SK-N-MC (cell line): Measurements from ENCODE around the gene OSTF1.

Experiments used
- DNase-seq: peaks from one replicate; pipeline ENCODE4 v3.0.0-alpha.2; 2011; ENCODE audit warnings: low read depth, low spot score
- H3K27ac ChIP-seq: fragments of 200-600 bp; sonication (generic); 2 replicates; pipeline ENCODE4 v1.5.1; 2016; ENCODE audit warnings: mixed run types
- H3K36me3 ChIP-seq: fragments of 200-600 bp; sonication (generic); 2 replicates; pipeline ENCODE4 v1.6.1; 2017; ENCODE audit warnings: antibody characterized with exemption, low read length, mixed read lengths; ENCODE audit not compliant: insufficient read depth
- H3K4me3 ChIP-seq: fragments of 200-600 bp; sonication (generic); 2 replicates; pipeline ENCODE4 v1.5.1; 2016
- H3K9ac ChIP-seq: fragments of 200-600 bp; sonication (generic); 2 replicates; pipeline ENCODE4 v1.8.0; 2017; ENCODE audit warnings: mixed run types, mixed read lengths; ENCODE audit not compliant: insufficient read length
- H3K9me3 ChIP-seq: fragments of 200-600 bp; sonication (generic); 2 replicates; pipeline ENCODE4 v1.6.1; 2017; ENCODE audit warnings: low read depth, mild to moderate bottlenecking, antibody characterized with exemption, low read length, moderate library complexity, mixed read lengths
- EZH2 ChIP-seq: fragments of 200-600 bp; sonication (generic); IDR thresholded peaks from one replicate; pipeline ENCODE4 v1.6.1; 2017; ENCODE audit warnings: antibody characterized with exemption
- FOXP2 ChIP-seq: optimal IDR thresholded peaks from 2 replicates; pipeline ENCODE3; 2011; ENCODE audit warnings: mild to moderate bottlenecking, moderate library complexity; ENCODE audit not compliant: insufficient read depth; ENCODE audit errors: extremely low read length, control extremely low read depth
- POLR2AphosphoS5 ChIP-seq: IDR thresholded peaks from 2 replicates; pipeline ENCODE4 v1.6.1; 2012; ENCODE audit warnings: mild to moderate bottlenecking, low read depth, low read length, borderline replicate concordance

OSTF1 gene

DNA sequence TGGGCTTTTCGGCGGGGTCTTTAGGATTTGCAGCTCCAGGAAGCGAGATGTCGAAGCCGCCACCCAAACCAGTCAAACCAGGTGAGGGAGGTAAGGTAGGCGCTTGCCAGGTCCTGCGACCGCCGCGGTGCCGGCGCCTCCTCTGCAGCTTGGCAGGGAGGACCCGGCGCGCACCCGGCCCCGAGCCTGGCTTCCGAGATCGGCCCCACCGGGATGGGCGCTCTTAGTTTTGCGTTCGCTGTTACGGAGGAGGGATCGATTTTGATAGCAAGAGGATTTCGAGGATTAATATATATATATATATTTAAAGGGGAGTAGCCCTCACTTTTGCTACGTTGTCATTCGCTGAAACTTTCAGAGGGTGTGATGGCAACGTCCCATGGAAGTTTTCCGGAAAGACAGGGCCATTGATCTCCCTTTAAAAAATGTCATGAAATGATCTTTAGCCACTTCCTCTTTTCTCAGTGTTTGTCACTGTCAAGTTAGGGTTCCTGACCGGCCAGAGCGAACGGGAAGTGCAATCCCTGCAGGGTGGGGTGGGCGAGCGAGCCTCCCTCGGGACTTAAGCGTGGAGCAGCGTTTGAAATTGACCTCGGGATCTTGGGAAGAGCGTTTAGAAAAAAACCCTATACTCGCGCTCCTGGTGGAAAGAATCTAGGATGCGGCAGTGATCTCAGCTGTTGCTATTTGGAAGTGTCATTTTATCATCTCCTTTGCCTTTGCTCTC is 495 bp downstream of the OSTF1 start:
- no peak for DNase-seq
- Histone ChIP-seq H3K9ac (peak overlapping the region; percentile 78), H3K4me3 (peak overlapping the region; percentile 99), H3K36me3 (no peaks in the 10 kb centered on the region), H3K9me3 (no peaks in the 10 kb centered on the region), H3K27ac (no peak overlapping the region)
- TF ChIP-seq EZH2 (no peak), FOXP2 (no peak), POLR2AphosphoS5 (no peak)

DNA sequence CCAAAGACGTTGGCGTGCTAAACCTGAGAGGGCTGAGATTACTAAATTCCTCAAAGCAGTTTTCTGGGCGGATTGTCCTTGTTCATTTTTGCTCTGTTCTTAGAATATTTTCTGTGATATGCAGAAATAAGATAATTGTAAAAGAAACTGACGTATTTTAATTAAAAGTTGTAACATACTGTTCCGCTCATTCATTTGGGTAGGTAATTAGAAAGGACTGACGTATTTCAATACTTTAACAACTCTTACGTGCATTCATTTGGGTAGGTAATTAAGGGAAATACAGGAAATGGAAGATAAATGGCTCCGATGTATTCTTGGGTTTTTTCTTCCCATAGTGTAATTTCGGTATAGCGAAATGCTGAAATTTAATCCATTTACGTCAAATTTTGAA is 1.1 kb downstream of the OSTF1 start:
- no peak for DNase-seq
- Histone ChIP-seq H3K9me3 (no peaks in the 10 kb centered on the region), H3K4me3 (peak overlapping the region; percentile 99), H3K9ac (peak overlapping the region; percentile 78), H3K36me3 (no peaks in the 10 kb centered on the region), H3K27ac (no peak overlapping the region)
- no peak for TF ChIP-seq FOXP2
- no peak for TF ChIP-seq POLR2AphosphoS5
- TF ChIP-seq EZH2 = no peak

DNA sequence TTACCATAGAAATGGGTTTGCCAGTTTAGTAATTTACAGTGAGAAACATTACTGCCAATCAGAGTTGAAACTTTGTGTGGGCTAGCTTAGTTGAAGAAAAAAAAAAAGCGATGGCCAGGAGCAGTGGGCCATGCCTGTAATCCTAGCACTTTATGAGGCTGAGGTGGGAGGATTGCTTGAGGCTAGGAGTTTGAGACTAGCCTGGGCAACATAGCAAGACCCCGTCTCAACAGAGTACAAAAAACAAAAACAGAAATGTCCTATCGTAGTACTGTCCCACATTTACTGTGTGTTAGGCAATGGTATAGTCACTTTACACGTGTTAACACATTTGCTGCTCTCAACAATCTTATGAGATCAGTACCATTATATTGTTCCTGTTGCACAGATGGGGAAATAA is 2.3 kb downstream of the OSTF1 start:
- H3K36me3 ChIP-seq = no peaks in the 10 kb centered on the region
- TF ChIP-seq POLR2AphosphoS5 (no peak), FOXP2 (no peak), EZH2 (no peak)
- no peak overlapping the region for H3K4me3 ChIP-seq
- no peak for DNase-seq
- H3K9ac ChIP-seq = no peak overlapping the region
- H3K27ac ChIP-seq = no peak overlapping the region
- no peaks in the 10 kb centered on the region for H3K9me3 ChIP-seq

DNA sequence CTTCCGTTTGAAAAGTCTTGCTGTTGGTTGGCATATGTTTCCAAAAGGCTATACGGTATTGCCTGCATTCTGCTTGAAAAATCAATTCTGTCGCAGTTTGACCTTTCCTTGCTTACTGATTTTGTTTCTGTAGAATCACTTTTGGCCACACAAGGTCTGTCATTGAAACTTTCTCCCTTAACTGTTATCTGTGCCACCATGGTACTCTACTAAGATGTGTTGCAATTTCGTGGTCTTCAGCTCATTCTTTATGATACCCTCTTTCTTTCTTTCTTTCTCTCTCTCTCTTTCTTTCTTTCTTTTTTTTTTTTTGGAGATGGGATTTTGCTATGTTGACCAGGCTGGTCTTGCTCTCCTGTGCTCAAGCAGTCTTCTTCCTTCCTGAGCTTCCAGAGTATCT is 4.5 kb downstream of the OSTF1 start:
- TF ChIP-seq EZH2 = no peak
- TF ChIP-seq FOXP2 = no peak
- TF ChIP-seq POLR2AphosphoS5 = no peak

DNA sequence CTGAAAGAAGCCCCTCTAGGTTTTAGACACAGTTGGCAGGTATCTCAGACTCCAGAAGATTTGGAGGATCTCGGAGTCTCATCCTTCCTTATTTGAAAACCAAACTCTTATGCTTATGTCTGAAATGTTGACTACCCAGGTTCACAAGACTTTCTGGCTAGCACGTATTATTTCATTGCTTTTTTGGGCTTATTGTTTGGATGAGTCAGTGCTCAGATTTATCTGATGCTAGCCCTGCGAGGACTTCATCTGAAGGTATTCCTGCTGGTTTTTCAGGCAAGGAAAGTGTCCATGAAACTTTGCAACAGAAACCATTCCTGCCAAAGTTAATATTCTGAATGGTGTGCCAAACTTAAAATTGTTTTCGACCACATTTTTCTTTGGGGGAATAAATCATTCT is 8.5 kb downstream of the OSTF1 start:
- DNase-seq = no peak
- no peak overlapping the region for H3K9ac ChIP-seq
- H3K27ac ChIP-seq = no peak overlapping the region
- no peak for TF ChIP-seq POLR2AphosphoS5
- TF ChIP-seq EZH2 = no peak
- no peak for TF ChIP-seq FOXP2
- H3K9me3 ChIP-seq = no peaks in the 10 kb centered on the region
- no peak overlapping the region for H3K4me3 ChIP-seq
- no peaks in the 10 kb centered on the region for H3K36me3 ChIP-seq

More for the DNA sequence above, 4.5 kb downstream of the OSTF1 start:
- DNase-seq = no peak
- no peaks in the 10 kb centered on the region for H3K36me3 ChIP-seq
- H3K4me3 ChIP-seq = no peak overlapping the region
- H3K9me3 ChIP-seq = no peaks in the 10 kb centered on the region
- H3K9ac ChIP-seq = no peak overlapping the region
- H3K27ac ChIP-seq = no peak overlapping the region

DNA sequence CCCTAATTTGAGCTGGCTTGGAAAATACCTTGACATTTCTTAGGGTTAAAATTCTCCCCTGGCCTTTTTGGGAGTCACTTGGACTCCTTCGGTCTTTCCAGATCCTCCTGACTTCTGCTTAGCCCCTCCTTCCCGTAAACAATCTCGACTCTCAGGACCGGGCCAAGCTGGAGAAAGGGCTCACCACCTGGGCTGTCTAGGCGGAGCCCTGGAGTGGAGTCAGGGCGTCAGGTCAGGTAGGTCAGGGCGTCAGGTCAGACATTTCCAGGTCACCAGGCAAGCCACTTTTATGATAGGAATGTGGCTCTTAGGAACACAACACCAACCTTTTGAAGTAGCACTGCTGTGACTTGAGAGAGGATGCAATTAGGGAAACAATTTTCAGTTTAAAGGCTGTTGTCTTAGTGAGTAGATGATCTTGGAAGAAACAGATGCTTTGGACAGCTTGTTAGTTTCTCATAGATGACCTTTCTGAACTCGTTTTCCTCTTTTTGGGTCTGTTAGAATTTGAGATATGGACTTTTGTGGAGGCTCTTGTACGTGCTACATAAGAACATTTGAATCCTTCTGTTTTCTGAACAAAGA is 12.8 kb downstream of the OSTF1 start:
- no peak for TF ChIP-seq POLR2AphosphoS5
- no peak for TF ChIP-seq FOXP2
- no peak for TF ChIP-seq EZH2
- Histone ChIP-seq H3K27ac (no peak overlapping the region), H3K36me3 (no peaks in the 10 kb centered on the region), H3K4me3 (no peak overlapping the region), H3K9ac (no peak overlapping the region), H3K9me3 (no peaks in the 10 kb centered on the region)
- DNase-seq = no peak

DNA sequence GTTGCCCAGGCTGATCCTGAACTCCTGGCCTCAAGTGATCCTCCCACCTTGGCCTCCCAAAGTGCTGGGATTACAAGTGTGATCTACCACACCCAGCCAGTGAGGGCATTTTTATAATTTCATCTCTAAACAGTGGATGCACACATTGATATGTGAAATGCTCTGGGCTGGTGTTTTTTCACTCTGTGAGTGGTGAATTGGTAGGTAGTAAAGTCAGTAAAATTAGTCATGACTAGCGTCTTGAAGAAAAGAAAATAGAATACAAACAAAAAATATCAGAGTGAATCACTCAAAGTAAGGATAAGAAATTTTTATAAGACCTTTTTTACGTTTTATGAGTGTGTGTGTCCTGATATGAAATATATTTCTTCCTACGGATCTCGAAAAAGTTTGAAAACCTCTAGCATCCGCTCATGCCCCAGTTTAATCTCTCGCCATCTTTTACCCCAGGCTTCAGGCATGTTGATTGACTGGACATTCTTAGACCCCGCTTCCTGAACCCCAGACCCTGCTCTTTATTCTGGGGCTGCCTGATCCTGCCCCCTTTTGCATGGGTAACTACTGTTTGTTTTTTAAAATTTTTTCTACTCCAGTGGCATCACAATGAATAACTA is 14.0 kb downstream of the OSTF1 start:
- Histone ChIP-seq H3K36me3 (no peaks in the 10 kb centered on the region), H3K27ac (no peak overlapping the region), H3K9me3 (no peaks in the 10 kb centered on the region), H3K9ac (no peak overlapping the region), H3K4me3 (no peak overlapping the region)
- no peak for DNase-seq
- TF ChIP-seq FOXP2 (no peak), POLR2AphosphoS5 (no peak), EZH2 (no peak)

DNA sequence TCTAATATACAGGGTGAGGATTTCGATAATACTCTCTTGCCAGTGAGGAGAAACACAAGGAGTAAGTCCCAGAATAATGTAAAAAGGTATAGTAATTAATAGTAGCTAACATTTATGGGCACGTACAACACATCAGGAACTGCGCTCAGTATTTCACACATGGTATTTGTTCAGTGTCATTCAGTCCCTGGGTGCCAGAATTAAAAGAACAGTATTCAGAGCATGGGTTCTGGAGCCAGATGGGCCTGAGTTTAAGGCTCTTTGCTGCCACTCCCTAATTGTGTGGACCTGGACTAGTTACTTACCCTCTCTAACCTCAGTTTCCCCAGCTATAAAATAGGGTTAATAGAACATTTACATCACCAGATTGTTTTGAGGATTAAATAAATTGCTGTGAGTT is 16.3 kb downstream of the OSTF1 start:
- TF ChIP-seq EZH2 (no peak), POLR2AphosphoS5 (no peak), FOXP2 (no peak)
- Histone ChIP-seq H3K9ac (no peak overlapping the region), H3K4me3 (no peak overlapping the region), H3K27ac (no peak overlapping the region), H3K9me3 (no peaks in the 10 kb centered on the region), H3K36me3 (no peaks in the 10 kb centered on the region)
- DNase-seq = no peak
